ENCODE results near the gene LGI4.

The LGI4 gene

DNA sequence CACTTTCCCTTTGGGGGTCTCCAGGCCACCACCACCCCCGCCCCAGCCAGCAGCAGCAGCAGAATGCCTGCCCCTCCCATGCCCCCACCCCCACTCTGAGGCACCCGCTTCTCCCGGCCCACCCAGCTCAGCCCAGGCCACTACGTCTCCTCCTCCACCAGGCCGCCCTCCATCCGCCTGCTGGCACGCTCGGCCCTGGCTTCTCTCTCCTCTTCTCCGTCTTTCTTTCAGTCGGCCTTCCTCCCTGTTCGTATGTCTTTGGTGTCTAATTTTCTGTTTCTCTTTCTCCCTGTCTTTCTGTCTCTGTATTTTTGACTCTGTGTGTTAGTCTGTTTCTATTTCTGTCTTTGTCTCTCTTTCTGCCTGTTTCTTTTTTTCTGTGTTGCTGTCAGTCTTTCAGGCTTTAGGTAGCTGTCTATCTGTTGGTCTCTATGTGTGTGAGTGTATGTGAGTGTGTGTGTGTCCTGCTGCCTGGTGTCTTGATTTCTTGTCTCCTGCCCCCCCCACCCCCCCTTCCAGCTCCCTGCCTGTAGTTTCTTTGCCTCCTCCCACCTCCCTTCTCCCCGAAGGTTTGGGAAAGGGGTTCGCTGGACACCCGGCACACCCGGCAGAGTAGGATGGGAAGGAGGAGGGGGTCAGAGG lies at the start of gene LGI4:
TSS of gene LGI4 (minus strand) at position 459 of the 642 bp plus-strand sequence. CDS start at position 80, 379 bp downstream.
- DNase-seq: no peak

DNA sequence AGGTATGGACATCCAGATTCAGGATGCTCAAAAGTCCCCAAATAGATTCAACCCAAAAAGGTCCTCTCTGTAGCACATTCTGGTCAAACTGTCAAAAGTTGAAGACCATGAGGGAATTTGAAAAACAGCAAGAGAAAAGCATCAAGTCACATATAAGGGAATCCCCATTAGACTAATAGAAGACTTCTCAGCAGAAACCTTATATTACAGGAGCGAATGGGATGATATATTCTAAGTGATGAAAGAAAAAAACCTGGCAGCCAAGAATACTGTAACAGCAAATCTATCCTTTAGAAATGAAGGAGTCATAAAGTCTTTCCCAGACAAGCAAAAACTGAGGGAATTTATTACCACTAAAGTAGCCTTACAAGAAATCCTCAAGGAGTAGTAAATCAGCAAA lies 49.4 kb upstream of the LGI4 start:
- DNase-seq: no peak

DNA sequence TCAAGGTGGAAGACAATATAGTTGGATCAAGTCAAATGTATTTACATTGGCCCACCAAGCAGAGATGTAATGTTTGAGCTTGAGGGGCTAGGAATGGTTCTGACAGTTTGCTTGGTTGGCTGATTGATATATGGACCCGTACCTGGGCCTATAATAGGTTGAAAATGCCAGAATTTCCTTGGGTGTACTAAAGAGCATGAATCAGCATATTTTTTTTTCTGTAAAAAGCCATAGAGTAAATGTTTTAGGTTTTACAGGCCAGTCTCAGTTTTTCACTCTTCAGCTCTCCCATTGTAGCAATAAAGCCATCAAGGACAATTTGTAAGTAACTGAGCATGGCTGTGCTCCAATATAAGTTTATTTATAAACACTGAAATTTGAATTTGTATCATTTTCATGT lies 46.5 kb upstream of the LGI4 start:
- DNase-seq: no peak

DNA sequence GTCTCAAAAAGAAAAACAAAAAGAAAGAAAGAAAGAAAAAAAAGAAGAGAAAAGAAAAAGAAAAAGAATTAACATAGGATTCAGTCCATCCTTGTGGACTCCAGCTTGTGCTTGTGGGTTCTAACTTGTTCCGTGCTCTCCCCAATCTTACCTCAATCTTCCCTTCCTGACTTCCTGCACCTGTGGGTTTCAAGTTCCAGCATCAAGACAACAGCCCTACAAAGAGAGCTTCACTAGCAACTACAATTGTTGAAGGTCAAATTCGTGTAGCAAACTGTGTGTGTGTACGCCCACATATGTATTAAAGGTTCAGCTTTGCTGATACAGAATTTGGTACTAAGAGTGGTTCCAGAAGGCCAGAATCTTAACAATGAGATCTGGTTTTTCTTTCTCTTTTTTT lies 45.0 kb upstream of the LGI4 start:
- no peak for DNase-seq

DNA sequence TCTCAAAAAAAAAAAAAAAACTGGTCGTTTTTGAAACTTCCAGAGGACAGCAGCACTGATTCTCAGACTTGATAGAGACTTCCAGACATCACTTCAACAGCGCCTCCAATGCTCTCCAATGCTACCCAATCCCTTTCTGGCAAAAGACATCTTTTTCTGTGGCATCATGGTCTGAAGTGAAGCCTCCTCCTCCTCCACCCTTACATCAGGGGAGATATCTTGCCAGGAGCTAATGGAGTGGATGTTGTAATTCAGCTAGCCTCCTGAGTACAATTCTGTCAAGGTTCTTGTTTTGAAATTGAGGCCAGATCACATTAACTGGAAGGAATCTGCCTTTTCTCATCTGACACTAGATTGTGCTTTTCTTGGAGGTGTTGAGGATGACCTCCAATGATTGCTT lies 43.8 kb upstream of the LGI4 start:
- DNase-seq: no peak

DNA sequence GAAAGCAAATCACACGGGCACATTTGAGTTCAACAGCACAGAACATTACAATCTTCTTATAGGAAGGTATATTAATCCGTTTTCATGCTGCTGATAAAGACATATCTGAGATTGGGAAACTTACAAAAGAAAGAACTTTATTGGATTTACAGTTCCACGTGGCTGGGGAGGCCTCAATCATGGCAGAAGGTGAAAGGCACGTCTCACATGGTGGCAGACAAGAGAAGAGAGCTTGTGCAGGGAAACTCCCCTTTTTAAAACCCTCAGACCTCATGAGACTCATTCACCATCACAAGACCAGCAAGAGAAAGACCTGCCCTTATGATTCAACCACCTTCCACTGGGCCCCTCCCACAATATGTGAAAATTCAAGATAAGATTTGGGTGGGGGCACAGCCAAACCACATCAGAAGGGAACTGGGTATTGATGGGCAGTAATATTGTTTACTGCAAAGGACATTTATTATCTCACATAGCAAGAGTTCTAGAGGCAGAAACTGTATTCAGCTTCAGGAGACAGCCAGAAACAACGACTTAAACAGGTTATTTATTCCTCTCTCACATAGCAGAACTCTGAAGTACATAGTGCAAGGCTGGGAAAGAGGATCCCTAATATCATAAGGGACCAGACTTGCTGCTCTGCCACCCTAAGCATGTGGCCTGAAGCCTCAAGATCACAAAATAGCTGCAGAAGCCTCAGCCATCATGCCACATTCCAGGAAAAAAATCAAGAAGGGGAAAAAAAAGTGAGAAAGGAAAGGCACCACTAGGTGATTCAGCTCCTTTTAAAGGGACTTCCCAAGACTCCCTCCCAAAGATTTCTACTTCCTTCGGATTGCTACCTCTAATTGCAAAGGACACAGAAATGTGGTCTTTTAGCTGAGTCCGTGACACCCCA lies 42.8 kb upstream of the LGI4 start:
- DNase-seq: no peak

DNA sequence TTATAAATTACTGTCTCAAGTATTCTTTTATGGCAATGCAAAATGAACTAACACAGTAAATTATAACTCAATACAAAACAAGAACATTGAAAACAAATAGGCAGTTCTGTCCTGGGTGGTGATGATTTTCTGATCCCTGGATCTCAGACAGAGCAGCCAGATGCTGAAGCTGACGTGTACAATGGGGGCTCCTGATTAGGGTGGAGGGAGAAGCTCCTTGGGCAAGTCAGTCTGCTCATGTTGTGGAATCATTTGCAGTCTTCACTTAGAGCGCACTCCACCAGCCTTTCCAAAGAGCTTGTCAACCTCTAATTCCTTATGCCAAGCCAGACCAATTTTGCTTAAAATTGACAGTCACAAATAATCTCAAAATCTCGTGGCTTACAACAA lies 41.3 kb upstream of the LGI4 start:
- DNase-seq: no peak

DNA sequence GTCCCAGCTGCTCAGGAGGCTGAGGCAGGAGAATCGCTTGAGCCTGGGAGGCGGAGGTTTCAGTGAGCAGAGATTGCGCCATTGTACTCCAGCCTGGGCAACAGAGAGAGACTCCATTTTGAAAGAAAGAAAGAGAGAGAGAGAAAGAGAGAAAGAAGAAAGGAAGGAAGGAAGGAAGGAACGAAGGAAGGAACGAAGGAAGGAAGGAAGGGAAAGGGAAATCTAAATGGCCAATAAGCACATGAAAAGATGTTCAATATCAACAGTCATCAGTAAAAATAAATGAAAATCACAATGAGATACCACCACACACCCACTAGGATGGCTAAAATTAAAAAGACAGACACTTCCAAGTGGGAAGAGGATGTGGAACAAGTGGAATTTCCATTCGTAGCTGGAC lies 39.4 kb upstream of the LGI4 start:
- no peak for DNase-seq

DNA sequence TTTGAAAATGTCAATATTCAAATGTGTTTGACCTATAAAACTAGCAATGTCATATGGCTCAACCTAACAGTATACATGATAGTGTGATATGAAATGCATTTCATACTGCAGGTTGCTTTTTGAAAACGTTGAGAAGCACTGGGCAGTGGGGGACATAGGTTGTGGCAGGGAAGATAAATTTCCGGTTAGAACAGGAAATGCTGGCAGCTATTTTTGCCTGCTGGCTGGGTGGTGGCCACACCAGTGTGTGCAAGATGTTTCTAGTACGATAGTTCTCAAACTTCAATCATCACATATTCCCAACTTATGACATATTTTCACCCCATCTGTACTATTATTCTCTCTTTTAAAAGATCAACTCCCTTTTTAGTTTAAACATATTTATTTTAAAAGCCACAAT lies 36.9 kb upstream of the LGI4 start:
- no peak for DNase-seq

DNA sequence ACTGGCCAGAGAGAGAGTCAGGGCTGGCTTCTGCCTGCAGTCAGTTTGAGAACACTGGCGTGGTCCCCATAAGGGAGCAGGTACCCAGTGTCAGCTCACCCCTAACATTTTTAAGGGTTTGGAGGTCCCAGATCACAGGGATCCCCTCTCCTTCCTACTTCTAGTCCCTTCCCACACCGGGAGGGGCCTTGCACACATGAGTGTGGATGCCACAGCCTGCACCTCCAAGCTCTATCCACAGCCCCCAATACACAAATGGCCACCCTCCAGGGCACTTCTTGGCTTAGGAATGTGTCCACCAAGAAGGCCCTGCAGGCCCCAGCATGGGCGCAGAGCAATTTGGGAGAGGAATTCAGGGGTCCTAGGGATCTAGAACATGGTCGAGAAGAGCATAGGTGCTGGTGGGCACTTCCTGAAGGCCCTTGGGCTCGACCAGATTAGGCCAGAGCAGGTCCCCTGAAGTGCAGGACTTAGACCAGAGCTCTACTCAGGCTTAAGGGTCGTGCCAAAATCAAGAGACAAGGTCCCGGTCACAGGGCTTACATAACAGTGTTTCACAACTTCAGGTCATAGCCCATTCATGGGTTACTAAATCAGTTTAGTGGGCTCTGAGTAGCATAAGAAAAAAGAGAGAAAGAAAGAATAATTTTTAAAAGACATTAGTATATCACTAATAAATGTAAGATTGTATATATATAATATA lies 35.7 kb upstream of the LGI4 start:
- no peak for DNase-seq

DNA sequence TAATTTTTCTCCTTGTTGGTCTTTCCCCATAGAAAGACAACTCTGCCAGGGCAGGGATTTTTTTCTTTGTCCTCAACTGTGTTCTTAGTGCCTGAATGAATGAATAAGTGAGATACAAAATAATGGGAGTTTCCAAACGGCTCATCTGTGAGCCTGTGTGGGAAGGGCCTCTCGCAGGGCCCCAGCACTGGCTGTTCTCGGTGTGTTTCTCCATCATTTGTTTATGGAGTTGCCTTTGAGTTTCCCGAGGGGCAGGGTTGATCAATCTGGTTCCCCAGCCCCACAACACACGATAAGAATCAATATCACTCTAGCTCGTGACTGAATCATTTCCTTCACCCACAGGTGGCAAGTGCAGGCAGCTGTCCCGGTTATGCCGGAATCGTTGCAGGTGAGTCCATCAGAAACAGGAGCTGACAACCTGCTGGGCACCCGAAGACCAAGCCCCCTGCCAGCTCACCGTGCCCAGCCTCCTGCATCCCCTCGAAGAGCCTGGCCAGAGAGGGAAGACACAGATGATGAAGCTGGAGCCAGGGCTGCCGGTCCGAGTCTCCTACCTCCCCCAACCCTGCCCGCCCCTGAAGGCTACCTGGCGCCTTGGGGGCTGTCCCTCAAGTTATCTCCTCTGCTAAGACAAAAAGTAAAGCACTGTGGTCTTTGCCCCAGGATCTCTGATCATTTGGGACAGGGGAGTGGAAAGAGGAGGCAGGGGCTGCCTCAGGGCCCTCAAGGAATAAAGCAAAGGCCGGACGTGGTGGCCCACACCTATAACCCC lies 34.5 kb upstream of the LGI4 start:
- no peak for DNase-seq

DNA sequence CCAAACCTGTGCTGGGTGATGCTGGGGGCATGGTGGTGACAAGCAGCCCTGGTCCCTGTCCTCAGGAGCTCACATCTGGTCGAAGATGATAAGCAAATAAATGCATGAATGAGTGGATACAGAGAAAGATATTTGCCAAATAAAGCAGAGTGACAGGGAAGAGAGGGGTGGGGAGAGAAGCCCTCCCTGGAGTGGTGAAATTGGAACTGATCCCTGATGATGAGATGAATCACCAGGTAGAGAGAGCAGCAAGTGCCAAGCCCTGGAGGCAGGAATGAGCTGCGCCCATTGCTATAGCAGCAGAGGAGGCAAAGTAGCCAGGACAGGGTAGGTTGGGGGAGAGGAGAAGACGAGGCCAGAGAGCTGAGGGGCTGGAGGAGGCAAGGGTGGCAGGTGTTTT lies 33.3 kb upstream of the LGI4 start:
- no peak for DNase-seq

DNA sequence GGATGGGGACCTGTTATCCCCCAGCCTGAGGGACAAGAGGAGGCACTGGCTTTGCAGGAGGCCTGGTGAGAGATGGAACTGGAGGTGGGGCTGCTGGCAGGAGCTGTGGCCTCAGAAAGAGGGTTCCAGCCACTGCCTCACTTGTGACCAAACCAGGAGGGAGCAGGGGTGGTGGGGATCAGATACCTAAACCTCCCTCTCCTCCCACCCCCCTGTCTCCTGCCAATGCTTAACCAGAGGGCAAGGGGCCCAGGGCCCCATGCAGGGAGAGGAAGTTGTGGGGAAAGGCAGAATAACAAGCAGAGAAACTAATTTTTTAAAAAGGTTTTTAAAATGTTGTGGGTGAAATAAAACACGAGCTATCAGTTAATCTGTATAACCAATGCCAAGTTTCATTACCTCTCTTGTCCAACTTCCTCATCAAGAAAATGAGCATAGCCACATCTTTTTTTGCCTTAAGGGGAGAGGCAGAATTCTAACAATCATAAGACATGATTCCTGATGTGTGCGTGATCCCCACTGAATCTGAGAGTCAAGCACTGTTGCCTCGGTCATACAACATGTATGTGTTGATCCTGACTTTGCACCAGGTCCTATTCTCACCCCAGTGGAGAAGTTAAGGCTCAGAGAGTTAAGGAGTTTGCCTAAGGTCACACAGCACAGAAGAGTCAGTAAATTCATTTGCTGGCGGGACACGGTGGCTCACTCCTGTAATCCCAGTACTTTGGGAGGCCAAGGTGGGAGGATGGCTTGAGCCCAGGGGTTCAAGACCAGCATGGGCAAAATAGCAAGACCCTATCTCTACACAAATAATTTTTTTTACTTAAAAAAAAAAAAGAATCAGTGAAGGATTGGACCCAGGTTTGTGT lies 32.6 kb upstream of the LGI4 start:
- no peak for DNase-seq

DNA sequence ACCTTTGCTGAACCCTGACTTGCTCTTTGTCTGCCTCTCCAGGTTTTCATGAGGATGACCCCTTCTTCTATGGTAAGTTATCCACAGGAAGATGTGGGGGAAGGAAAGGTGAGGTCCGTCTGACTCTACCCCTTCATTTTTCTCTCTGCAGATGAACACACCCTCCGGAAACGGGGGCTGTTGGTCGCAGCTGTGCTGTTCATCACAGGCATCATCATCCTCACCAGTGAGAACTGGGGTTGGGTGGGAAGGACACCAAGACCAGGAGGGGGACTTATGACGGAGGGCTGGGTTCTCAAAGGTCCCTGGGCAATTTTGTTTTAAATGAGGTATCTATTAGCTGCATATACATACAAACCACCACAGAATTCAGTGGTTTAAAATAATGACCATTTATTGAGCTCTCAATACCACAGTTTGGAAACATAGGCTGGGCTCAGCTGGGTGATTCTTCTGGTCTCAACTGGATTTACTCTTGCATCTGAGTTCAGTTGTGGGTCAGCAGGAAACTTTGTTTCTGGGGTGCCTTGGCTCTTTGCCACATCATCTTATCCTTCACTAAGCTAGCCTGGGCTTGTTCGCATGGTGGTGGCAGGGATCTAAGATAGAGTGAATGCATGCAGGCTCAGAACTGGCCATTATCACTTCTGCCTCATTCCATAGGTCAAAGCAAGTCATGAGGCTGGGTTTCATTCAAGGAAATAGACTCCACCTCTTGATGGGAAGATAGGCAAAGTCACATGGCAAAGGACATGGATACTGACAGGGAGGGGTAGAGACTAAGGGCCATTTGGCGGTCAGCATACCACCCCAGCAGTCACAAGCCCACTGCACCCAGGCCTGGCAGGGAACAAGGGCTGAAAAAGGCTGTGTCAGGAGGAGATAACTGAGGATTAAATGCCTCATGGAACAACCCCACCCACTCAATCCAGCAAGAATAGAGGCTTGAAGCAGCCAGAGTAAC lies 31.5 kb upstream of the LGI4 start:
- DNase-seq: no peak

DNA sequence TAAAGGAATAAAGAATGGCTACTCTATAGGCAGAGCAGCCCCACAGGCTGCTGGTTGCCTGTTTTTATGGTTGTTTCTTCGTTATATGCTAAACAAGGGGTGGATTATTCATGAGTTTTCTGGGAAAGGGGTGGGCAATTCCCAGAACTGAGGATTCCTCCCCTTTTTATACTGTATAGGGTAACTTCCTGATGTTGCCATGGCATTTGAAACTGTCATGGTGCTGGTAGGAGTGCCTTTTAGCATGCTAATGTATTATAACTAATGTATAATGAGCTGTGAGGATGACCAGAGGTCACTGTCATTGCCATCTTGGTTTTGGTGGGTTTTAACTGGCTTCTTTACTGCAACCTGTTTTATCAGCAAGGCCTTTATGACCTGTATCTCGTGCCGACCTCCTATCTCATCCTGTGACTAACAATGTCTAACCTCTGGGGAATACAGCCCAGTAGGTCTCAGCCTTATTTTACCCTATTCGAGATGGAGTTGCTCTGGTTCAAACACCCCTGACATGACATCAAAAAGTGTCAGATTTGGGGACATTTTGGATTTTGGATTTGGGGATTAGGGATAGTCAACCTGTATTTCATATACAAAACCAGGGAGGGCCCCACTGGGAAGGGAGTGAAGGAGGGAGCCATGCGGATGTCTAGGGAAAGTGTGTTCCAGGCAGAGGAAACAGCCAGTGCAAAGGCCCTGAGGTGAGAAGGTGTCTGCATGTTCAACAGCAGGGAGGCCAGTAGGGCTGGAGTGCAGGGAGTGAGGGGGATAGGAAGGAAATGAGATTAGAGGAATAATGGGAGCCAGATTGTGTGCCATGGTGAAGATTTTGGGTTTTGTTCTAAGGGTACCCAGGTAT lies 30.6 kb upstream of the LGI4 start:
- DNase-seq: no peak

DNA sequence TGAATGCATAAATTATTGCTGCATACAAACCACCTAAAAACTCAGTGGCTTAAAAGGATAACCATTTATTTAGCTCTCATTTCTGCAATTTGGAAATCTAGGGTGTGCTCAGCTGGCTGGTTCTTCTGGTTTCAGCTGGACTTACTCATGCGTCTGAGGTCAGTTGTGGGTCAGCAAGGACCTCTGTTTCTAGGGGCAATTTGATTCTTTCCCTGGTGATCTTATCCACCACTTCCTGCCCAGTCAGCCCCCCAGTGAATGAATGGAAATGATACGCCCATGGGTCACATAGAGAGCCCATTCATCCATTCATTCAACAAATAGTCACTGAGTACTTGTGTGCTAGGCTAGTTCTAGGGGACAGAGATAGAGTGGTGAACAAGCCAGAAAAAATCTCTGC lies 29.6 kb upstream of the LGI4 start:
- DNase-seq: no peak

DNA sequence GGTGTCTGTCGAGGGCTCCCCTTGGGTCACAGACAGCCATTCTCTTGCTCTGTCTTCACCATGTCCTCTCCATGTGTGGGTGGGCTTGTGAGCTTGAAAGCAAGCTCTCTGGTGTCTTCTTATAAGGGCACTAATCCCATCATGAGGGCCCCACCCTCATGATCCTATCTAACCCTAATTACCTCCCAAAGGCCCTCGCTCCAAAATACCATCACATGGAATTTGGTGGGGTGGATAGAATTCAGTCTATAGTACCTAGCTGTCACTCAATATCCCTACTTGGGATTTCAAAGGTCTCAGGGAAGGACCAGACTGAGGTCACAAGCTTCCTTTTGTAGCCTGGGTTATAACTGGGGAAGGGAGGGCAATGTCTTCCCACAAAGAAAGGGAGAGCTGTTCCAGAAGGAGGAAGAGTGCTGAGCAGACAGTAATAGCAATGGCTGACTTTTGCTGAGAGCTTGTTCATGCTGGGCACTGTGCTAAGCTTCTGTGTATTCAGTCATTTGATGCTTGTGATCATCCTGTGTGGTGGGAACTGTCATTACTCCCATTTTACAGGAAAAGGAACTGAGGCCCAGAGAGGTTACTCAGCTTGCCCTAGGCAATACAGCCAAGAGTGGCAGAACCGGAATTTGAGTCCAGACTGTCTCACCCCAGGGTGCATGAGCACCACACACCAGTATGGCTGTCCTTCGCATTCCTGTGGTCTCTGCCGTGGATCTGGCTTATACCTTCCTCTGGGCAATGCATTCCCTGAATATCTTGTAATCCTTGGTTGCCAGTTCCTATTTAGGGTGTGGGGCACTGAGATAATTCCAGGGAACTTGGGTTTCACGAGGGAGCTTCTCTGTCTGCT lies 27.8 kb upstream of the LGI4 start:
- DNase-seq: no peak

DNA sequence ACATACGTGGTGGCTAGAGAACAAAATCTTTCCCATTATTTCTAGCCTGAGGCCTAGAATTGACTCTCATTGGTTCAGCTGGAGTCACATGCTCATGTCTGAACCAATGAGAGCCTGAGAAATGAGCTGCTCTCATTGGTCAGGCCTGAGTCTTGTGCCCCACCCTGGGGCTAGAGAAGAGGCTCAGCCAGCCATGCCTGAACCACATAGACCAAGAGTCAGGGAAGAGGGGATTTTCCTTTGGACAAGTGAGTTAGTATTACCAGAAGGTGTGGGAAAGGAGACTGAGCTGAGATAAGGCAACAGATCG lies 26.5 kb upstream of the LGI4 start:
- DNase-seq: no peak
